Heart left ventricle (tissue), 16 donors: ENCODE data around the gene PDGFRB. TPM values are rescaled to one million over a fixed set of nuclear protein-coding genes. Genes with fewer than 3 reads are reported as not detected.

Experiments
- ATAC-seq, 4 donors: fragments of 200-7000 bp; cut with Tn5 transposase; one replicate each; pipeline ENCODE4 v1.9.1; 2020 to 2022; ENCODE audit warnings: moderate library complexity in 4 of 4, mild to moderate bottlenecking in 3 of 4, moderate number of reproducible peaks in 1 of 4
- DNase-seq, 5 donors: peaks; one replicate each; pipeline ENCODE4 v3.0.0-alpha.2; 2020
- H3K27ac ChIP-seq, 12 donors: fragments of 200-600 bp; sonication (generic) in 4 of 12; one replicate each; pipeline versions ENCODE4 v1.5.0 to v1.8.0; 2016 to 2022; ENCODE audit warnings: mild to moderate bottlenecking in 2 of 12
- H3K27me3 ChIP-seq, 9 donors: fragments of 200-600 bp; sonication (generic) in 2 of 9; one replicate each; pipeline versions ENCODE4 v1.5.1 to v1.8.0; 2016 to 2022; ENCODE audit warnings: mild to moderate bottlenecking in 3 of 9
- H3K36me3 ChIP-seq, 9 donors: fragments of 200-600 bp; sonication (generic) in 2 of 9; one replicate each; pipeline versions ENCODE4 v1.5.0 to v1.8.0; 2018 to 2022; ENCODE audit warnings: mild to moderate bottlenecking in 2 of 9
- H3K4me1 ChIP-seq, 12 donors: fragments of 200-600 bp; sonication (generic) in 4 of 12; one replicate each; pipeline versions ENCODE4 v1.5.0 to v1.8.0; 2016 to 2022; ENCODE audit warnings: mild to moderate bottlenecking in 3 of 12
- H3K4me3 ChIP-seq, 12 donors: fragments of 200-600 bp; sonication (generic) in 4 of 12; one replicate each; pipeline versions ENCODE4 v1.5.0 to v1.8.0; 2017 to 2022; ENCODE audit warnings: mild to moderate bottlenecking in 9 of 12, moderate library complexity in 4 of 12
- H3K9me3 ChIP-seq, 12 donors: fragments of 200-600 bp; sonication (generic) in 4 of 12; one replicate each; pipeline versions ENCODE4 v1.5.0 to v1.8.0; 2016 to 2022; ENCODE audit warnings: mild to moderate bottlenecking in 1 of 12
- CTCF ChIP-seq, 12 donors: fragments of 200-600 bp; sonication (generic) in 4 of 12; IDR thresholded peaks; one replicate each; pipeline versions ENCODE4 v1.5.0 to v1.8.0; 2018 to 2022; ENCODE audit warnings: antibody characterized with exemption in 12 of 12, mild to moderate bottlenecking in 5 of 12
- POLR2A ChIP-seq, 2 donors: fragments of 450-650 bp; IDR thresholded peaks; one replicate each; pipeline ENCODE4 v1.6.1; 2017; ENCODE audit warnings: antibody characterized with exemption in 2 of 2, mild to moderate bottlenecking in 2 of 2, moderate library complexity in 2 of 2
- WGBS, 4 donors: extraction: QIAGEN DNeasy Blood & Tissue Kit in 2 of 4; methylation state at CpG; one replicate each; pipeline versions ENCODE4 v1.1.5 to v1.1.7; 2013 to 2018; 5-methylcytosine and 5-hydroxymethylcytosine counted together
- intact Hi-C, 10 donors: fragments of 100-400 bp; cut with DNase I; formaldehyde crosslinking; loops; one replicate each; pipeline versions ENCODE4 v1.11.1 to v1.14.2; 2022
- polyA plus RNA-seq, 2 donors: library from polyadenylated mRNA; stranded (reverse); fragments of 200-250 nt; gene quantifications; one replicate each; pipeline ENCODE4 v1.2.3, GENCODE V29; 2013
- total RNA-seq, 9 donors: library from RNA; depleted of rRNA in 2 of 9; stranded (reverse); fragments of >200 nt in 2 of 9; fragmentation: NEBNext Ultra II Directional in 3 of 9; extraction: Animal tissue kit (Norgen Biotek cat#: 25700) in 3 of 9; gene quantifications; one replicate each; pipeline versions ENCODE4 v1.1.0 to v1.2.4, GENCODE V29; 2016 to 2023
- donor health status: ischemic (EF 13 %, LVEDD 7.1; RV severe dilation, severe dysfunction).
- donor health status: healthy with polysubstance abuse.
- donor health status: DM: no; HTN: yes; CAD: no.
- donor health status: DM: no; HTN: no; CAD: no.
- donor health status: ischemic (EF 25% LVEDD 6.9; RV normal size, moderate dysfunction).
- donor health status: ischemic (EF 25% LVEDD 5.7; RV mildly dilated, moderate dysfunction).
- donor health status: healthy.
- donor health status: DM: yes; HTN: yes; CAD: no.
- donor health status: ischemic (EF 35%, LVEDD 5.7; RV mildly dilated, moderate dysfunction).
- donor health status: nonischemic (EF 11% LVEDD 7.7; RV severe dilation, severe dysfunction).
- donor health status: DM: yes; HTN: yes; CAD: no.
- donor health status: PGD.
- donor health status: ischemic (EF 29% LVEDD 5.4; RV normal size, mild dysfunction).
- donor health status: nonischemic (EF 23%, LVEDD 6.1; RV moderate dilation, normal function).

The PDGFRB gene
- total and polyA plus RNA-seq, 11 donors, result 27.6 to 112 (median 45.6) TPM

DNA sequence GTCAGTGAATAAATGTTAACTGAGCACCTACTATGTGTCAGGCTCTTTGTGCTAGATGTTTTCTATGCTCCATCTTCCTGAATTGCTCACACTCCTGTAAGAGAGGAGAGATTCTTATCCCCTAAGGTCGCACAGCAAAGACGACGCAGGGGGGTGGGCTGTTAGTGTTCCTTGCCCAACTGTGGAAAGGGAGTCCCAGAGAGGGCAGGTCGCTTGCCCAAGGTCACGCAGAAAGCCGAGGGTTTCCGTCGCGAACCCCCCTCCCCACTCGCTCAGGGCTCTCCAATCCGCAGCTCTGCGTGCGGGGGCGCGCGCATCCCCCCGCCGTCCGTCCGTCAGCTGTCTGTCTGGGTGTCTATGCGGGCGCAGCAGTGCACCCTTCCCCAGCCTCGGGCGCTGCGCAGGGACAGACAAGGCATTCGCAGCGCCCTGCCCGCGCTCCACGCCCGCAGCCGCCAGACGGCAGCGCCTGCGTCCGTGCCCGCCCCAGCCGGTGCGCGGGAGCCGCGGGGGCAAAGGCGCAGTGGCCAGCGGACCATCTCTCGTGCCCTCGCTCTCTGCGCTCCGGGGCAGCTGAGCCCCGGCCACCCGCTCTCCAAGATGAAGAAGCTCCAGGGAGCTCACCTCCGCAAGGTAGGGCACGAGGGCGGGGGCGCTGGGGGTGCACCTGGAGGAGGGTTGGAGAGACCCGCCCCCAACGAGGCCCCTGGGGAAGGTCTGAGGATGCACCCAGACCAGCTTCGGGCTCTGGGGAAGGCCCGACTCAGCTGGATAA, 34.3 kb upstream of the PDGFRB start, which contains the start of gene SLC6A7:
SLC6A7 (plus strand) TSS at position 335 of the 775 bp plus-strand sequence; CDS start at position 601, 266 bp downstream.
- Histone ChIP-seq H3K27me3 (peaks cover 9 to 34% (median 19%) of the 10 kb centered on the region in 9 donors), H3K9me3 (no peaks in the 10 kb centered on the region), H3K4me3 (peak within 1 kb of the TSS in 5 of 12 donors; percentile 12 to 23 (median 18)), H3K4me1 (peaks cover 0 to 22% (median 0%) of the 10 kb centered on the region in 12 donors), H3K36me3 (no peaks in the 10 kb centered on the region), H3K27ac (no peak within 1 kb of the TSS)
- DNase-seq (no peak), ATAC-seq (peak in 1 of 4 donors; percentile 26)
- TF ChIP-seq CTCF (IDR thresholded peaks at IDR 0.05) (no peak), POLR2A (IDR thresholded peaks at IDR 0.05) (no peak)
- intact Hi-C loops, result no loop called here
- WGBS, 4 donors, result 5 to 11% (median 6%) methylated on average over 20 to 58 of the region's 58 CpGs

DNA sequence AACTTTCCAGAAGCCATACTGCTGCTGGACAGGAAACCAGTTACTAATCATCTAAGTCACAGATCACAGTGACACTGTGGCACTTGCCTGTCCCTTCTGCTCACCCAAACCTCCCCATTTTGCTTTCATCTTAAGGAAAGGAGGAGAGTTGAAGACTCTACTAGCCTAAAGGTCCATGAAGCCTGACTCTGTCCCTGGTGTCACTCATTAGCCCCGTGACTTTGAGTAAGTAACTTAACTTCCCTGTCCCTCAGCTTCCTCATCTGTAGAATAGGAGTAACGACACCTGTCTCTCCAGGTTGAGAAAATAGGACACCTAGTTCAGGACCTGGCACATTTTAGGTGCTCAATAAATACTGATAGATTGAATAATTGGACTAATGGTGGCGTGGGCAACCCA, 33.7 kb upstream of the PDGFRB start:
- Histone ChIP-seq H3K4me1 (peaks cover 0 to 25% (median 0%) of the 10 kb centered on the region in 12 donors), H3K27ac (no peak overlapping the region), H3K27me3 (peaks cover 9 to 34% (median 19%) of the 10 kb centered on the region in 9 donors), H3K4me3 (no peak overlapping the region), H3K36me3 (no peaks in the 10 kb centered on the region), H3K9me3 (no peaks in the 10 kb centered on the region)
- ATAC-seq, result no peak
- intact Hi-C loops, result no loop called here
- TF ChIP-seq CTCF (IDR thresholded peaks at IDR 0.05) (no peak), POLR2A (IDR thresholded peaks at IDR 0.05) (no peak)
- DNase-seq, result no peak
- WGBS, 4 donors, result 85 to 90% (median 88%) methylated on average over 3 of the region's 3 CpGs

DNA sequence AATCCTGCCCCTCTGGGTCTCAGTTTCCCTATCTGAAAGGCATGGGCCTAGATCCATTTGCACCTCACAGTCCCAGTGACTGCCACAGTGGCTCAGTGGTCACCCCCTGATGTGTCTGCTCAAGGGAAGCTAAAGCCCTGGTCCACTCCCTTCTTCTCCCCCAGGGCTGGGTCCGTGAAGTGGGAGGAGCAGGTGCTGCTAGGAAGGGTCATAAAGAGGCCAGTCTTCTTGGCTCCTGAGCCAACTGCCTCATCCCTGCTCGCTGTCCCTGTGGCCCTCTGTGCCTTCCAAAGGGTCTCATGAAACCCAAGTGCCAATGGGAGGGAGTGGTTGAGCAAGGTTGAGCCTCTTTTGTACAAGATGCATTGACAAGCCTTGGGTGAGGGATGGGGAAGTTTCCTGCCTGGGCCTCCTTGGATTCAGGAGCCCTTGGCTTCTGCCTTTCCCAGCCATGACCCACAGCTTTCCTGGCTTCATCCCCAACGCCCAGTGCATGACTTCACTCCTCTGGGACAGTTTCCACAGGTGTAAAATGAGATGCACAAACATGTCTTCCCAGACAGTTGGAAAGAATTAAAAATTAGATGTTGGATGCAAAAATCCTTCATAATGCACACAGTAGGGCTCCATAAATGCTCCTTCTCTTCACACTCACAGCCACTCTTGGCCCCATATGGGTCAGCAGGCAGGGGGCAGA, 32.6 kb upstream of the PDGFRB start:
- no peaks in the 10 kb centered on the region for H3K36me3 ChIP-seq
- DNase-seq (no peak), ATAC-seq (no peak)
- no peak overlapping the region for H3K27ac ChIP-seq
- 58 to 94% (median 77%) methylated on average over 3 of the region's 3 CpGs for WGBS, 4 donors
- intact Hi-C loops, result no loop called here
- TF ChIP-seq CTCF (IDR thresholded peaks at IDR 0.05), result no peak
- no peak overlapping the region for H3K4me3 ChIP-seq
- H3K27me3 ChIP-seq, result peaks cover 9 to 34% (median 19%) of the 10 kb centered on the region in 9 donors
- no peaks in the 10 kb centered on the region for H3K9me3 ChIP-seq
- H3K4me1 ChIP-seq, result peaks cover 0 to 25% (median 0%) of the 10 kb centered on the region in 12 donors

DNA sequence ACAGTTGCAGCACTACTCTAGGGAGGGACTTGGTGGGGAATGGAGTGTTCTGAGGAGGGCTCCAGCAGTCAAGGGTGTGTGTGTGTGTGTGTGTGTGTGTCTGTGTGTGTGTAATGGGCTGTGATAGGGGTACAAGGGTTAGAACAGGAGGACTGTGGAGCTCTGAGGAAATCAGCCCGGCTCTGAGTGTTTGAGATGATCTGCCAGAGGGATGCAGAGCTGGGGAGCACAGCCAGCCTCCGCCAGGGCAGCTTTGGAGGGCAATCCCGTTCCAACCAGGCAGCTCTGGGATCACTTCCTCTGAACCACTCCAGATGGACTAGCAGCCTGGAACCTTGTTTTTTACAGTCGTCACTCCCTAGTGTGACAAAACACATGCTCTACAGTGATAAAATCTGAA, 31.3 kb upstream of the PDGFRB start:
- ATAC-seq (no peak), DNase-seq (no peak)
- TF ChIP-seq CTCF (IDR thresholded peaks at IDR 0.05) (no peak), POLR2A (IDR thresholded peaks at IDR 0.05) (no peak)
- Histone ChIP-seq H3K4me3 (no peak overlapping the region), H3K27ac (no peak overlapping the region), H3K36me3 (no peaks in the 10 kb centered on the region), H3K4me1 (peaks cover 0 to 25% (median 7%) of the 10 kb centered on the region in 12 donors), H3K27me3 (peaks cover 9 to 33% (median 19%) of the 10 kb centered on the region in 9 donors), H3K9me3 (no peaks in the 10 kb centered on the region)
- WGBS, 4 donors, result 64 to 75% (median 69%) methylated on average over 4 of the region's 4 CpGs
- intact Hi-C loops, result no loop called here
